IMR-90 (cell line): ENCODE measurements around the gene KIAA0040. TPM values are rescaled to one million over a fixed set of nuclear protein-coding genes. Genes with fewer than 3 reads are reported as not detected.

Experiments used
- ATAC-seq: fragments of 200-7000 bp; cut with Tn5 transposase; 2 replicates; pipeline ENCODE4 v1.9.1; 2020; ENCODE audit warnings: low read depth, mild to moderate bottlenecking, moderate library complexity
- BruUV-seq: library from RNA; stranded (reverse); fragments of 400-500 nt; replicated peaks from 2 replicates; lab custom pipeline; 2021; lab: Mats Ljungman, UMichigan
- CTCF ChIA-PET: fragments of 300-600 bp; formaldehyde crosslinking; extraction: SDS; loops from one replicate; lab custom pipeline; 2021; ENCODE audit warnings: antibody characterized with exemption; lab: Yijun Ruan, JAX
- POLR2A ChIA-PET: fragments of 300-600 bp; sonication (Branson Sonifier 250); formaldehyde crosslinking; loops from one replicate; lab custom pipeline; 2022; ENCODE audit warnings: antibody characterized with exemption; ENCODE audit not compliant: unreplicated experiment; lab: Charles Lee
- DNase-seq: peaks from one replicate; pipeline ENCODE4 v3.0.0; 2013
- H2AFZ ChIP-seq: replicated peaks from 2 replicates; pipeline ENCODE3; 2013; ENCODE audit warnings: low read length, mild to moderate bottlenecking; ENCODE audit not compliant: poor library complexity
- H2AK5ac ChIP-seq: 2 replicates; pipeline ENCODE4 v1.6.1; 2013; ENCODE audit warnings: low read depth, low read length, inconsistent platforms
- H2AK9ac ChIP-seq: replicated peaks from 2 replicates; pipeline ENCODE3; 2013; ENCODE audit warnings: mild to moderate bottlenecking, low read depth, low read length, moderate library complexity; ENCODE audit not compliant: poor library complexity
- H2BK120ac ChIP-seq: 2 replicates; pipeline ENCODE4 v1.6.1; 2013; ENCODE audit warnings: low read depth, low read length, inconsistent platforms
- H2BK15ac ChIP-seq: 3 replicates; pipeline ENCODE4 v1.6.1; 2013; ENCODE audit warnings: low read depth, low read length, inconsistent platforms
- H2BK20ac ChIP-seq: 2 replicates; pipeline ENCODE4 v1.6.1; 2013; ENCODE audit warnings: low read depth, mild to moderate bottlenecking, inconsistent platforms, low read length, moderate library complexity
- H2BK5ac ChIP-seq: 2 replicates; pipeline ENCODE4 v1.6.1; 2013; ENCODE audit warnings: mild to moderate bottlenecking, low read depth, low read length, inconsistent platforms; ENCODE audit not compliant: poor library complexity, severe bottlenecking
- H3K14ac ChIP-seq: replicated peaks from 2 replicates; pipeline ENCODE4 v1.6.1; 2013; ENCODE audit warnings: low read depth, low read length, inconsistent platforms
- H3K18ac ChIP-seq: 2 replicates; pipeline ENCODE4 v1.6.1; 2013; ENCODE audit warnings: low read depth, low read length, control low read depth
- H3K23ac ChIP-seq: 2 replicates; pipeline ENCODE4 v1.6.1; 2013; ENCODE audit warnings: low read depth, low read length, inconsistent platforms
- H3K27ac ChIP-seq: 2 replicates; pipeline ENCODE4 v1.5.1; 2013; ENCODE audit warnings: mild to moderate bottlenecking, control low read depth, low read length; ENCODE audit not compliant: insufficient read depth
- H3K27me3 ChIP-seq: 2 replicates; pipeline ENCODE4 v1.6.1; 2013; ENCODE audit warnings: low read length; ENCODE audit not compliant: control insufficient read depth, insufficient read depth
- H3K36me3 ChIP-seq: 2 replicates; pipeline ENCODE4 v1.6.1; 2013; ENCODE audit warnings: low read length, mixed read lengths; ENCODE audit not compliant: control insufficient read depth, insufficient read depth
- H3K4ac ChIP-seq: 2 replicates; pipeline ENCODE4 v1.6.1; 2013; ENCODE audit warnings: low read depth, low read length, inconsistent platforms
- H3K4me1 ChIP-seq: 2 replicates; pipeline ENCODE4 v1.6.1; 2013; ENCODE audit warnings: low read length, mixed read lengths; ENCODE audit not compliant: control insufficient read depth, insufficient read depth
- H3K4me2 ChIP-seq: 2 replicates; pipeline ENCODE4 v1.6.1; 2013; ENCODE audit warnings: low read depth, mild to moderate bottlenecking, control low read depth, low read length, moderate library complexity
- H3K4me3 ChIP-seq: 2 replicates; pipeline ENCODE4 v1.5.1; 2013; ENCODE audit warnings: low read depth, mild to moderate bottlenecking, control low read depth, low read length, moderate library complexity; ENCODE audit not compliant: insufficient read depth
- H3K56ac ChIP-seq: 2 replicates; pipeline ENCODE4 v1.6.1; 2013; ENCODE audit warnings: low read length, inconsistent platforms; ENCODE audit not compliant: insufficient read depth; ENCODE audit errors: extremely low read depth
- H3K79me1 ChIP-seq, 2 experiments: 2 replicates each; pipeline ENCODE4 v1.6.1; 2013; ENCODE audit warnings: low read length in 2 of 2, inconsistent platforms in 1 of 2, low read depth in 1 of 2
- H3K9ac ChIP-seq: 2 replicates; pipeline ENCODE4 v1.6.1; 2013; ENCODE audit warnings: low read depth, low read length, control low read depth
- H3K9me1 ChIP-seq: 2 replicates; pipeline ENCODE4 v1.6.1; 2013; ENCODE audit warnings: low read length, inconsistent platforms; ENCODE audit not compliant: insufficient read depth
- H3K9me3 ChIP-seq: 2 replicates; pipeline ENCODE4 v1.6.1; 2013; ENCODE audit warnings: low read length; ENCODE audit not compliant: control insufficient read depth, insufficient read depth
- H4K20me1 ChIP-seq: 2 replicates; pipeline ENCODE4 v1.6.1; 2013; ENCODE audit warnings: low read length, inconsistent platforms; ENCODE audit not compliant: insufficient read depth
- H4K5ac ChIP-seq: 2 replicates; pipeline ENCODE4 v1.6.1; 2013; ENCODE audit warnings: mild to moderate bottlenecking, low read depth, low read length, control low read depth
- H4K8ac ChIP-seq, 2 experiments: 2 replicates each; pipeline ENCODE4 v1.6.1; 2013; ENCODE audit warnings: low read depth in 2 of 2, low read length in 2 of 2, control low read depth in 1 of 2, inconsistent platforms in 1 of 2
- H4K91ac ChIP-seq: 2 replicates; pipeline ENCODE4 v1.6.1; 2013; ENCODE audit warnings: low read depth, low read length, inconsistent platforms; ENCODE audit not compliant: insufficient read depth
- BHLHE40 ChIP-seq: fragments of 150-350 bp; IDR thresholded peaks from 2 replicates; pipeline ENCODE4 v1.6.1; 2016; ENCODE audit warnings: mild to moderate bottlenecking, low read depth, low read length
- CEBPB ChIP-seq: IDR thresholded peaks from 2 replicates; pipeline ENCODE4 v1.6.1; 2012; ENCODE audit warnings: low read depth, low read length, improper control_type of control experiment
- CHD1 ChIP-seq: IDR thresholded peaks from 2 replicates; pipeline ENCODE4 v1.6.1; 2012; ENCODE audit warnings: low read depth, low read length, improper control_type of control experiment
- CTCF ChIP-seq: conservative IDR thresholded peaks from 2 replicates; pipeline ENCODE4 v1.5.1; 2012; ENCODE audit warnings: mild to moderate bottlenecking, low read depth, low read length, improper control_type of control experiment
- FOS ChIP-seq: fragments of 150-350 bp; IDR thresholded peaks from 2 replicates; pipeline ENCODE4 v1.6.1; 2016; ENCODE audit warnings: low read depth, low read length
- MAFK ChIP-seq: IDR thresholded peaks from 2 replicates; pipeline ENCODE4 v1.6.1; 2012; ENCODE audit warnings: low read depth, low read length, improper control_type of control experiment
- MXI1 ChIP-seq: IDR thresholded peaks from 2 replicates; pipeline ENCODE4 v1.6.1; 2012; ENCODE audit warnings: low read depth, mild to moderate bottlenecking, low read length, moderate library complexity, borderline replicate concordance
- NFE2L2 ChIP-seq: fragments of 150-350 bp; IDR thresholded peaks from 2 replicates; pipeline ENCODE4 v1.6.1; 2016; ENCODE audit warnings: low read depth, mild to moderate bottlenecking, low read length
- POLR2A ChIP-seq: IDR thresholded peaks from 2 replicates; pipeline ENCODE4 v1.6.1; 2012; ENCODE audit warnings: mild to moderate bottlenecking, low read depth, low read length
- RCOR1 ChIP-seq: IDR thresholded peaks from 2 replicates; pipeline ENCODE4 v1.6.1; 2012; ENCODE audit warnings: mild to moderate bottlenecking, low read length, improper control_type of control experiment; ENCODE audit not compliant: insufficient replicate concordance
- RFX5 ChIP-seq: IDR thresholded peaks from 2 replicates; pipeline ENCODE4 v1.8.0; 2012; ENCODE audit warnings: low read depth, mild to moderate bottlenecking, low read length, moderate library complexity
- SMC3 ChIP-seq: fragments of 150-350 bp; IDR thresholded peaks from 2 replicates; pipeline ENCODE4 v1.6.1; 2016; ENCODE audit warnings: low read depth, mild to moderate bottlenecking, antibody characterized with exemption, low read length, moderate library complexity
- USF2 ChIP-seq: fragments of 150-350 bp; IDR thresholded peaks from 2 replicates; pipeline ENCODE4 v1.6.1; 2017; ENCODE audit warnings: mild to moderate bottlenecking, antibody characterized with exemption, low read length, low read depth
- WGBS, 2 experiments: methylation state at CpG; one replicate each; pipeline versions ENCODE4 v1.1.5 to v1.1.7; 2013; ENCODE audit warnings: missing lambda C conversion rate in 2 of 2; ENCODE audit not compliant: insufficient read length in 1 of 2; ENCODE audit errors: extremely low coverage in 2 of 2; 5-methylcytosine and 5-hydroxymethylcytosine counted together
- dilution Hi-C: fragments of 300-500 bp; cut with HindIII; formaldehyde crosslinking; loops from one replicate; pipeline ENCODE4 v1.14.3; 2018; ENCODE audit warnings: low sequenced_read_pairs; ENCODE audit not compliant: unreplicated experiment
- in situ Hi-C: fragments of 300-500 bp; cut with MboI; formaldehyde crosslinking; loops from 3 replicates; pipeline ENCODE4 v1.14.3; 2019; ENCODE audit warnings: low sequenced_read_pairs, inconsistent platforms, mixed read lengths
- intact Hi-C: fragments of 100-400 bp; cut with micrococcal nuclease; formaldehyde crosslinking; loops from 2 replicates; pipeline ENCODE4 v1.10.0; 2022
- polyA plus RNA-seq, 3 experiments: library from polyadenylated mRNA; depleted of rRNA; stranded (reverse); fragments of >200 nt; gene quantifications; 2 replicates each; pipeline ENCODE4 v1.2.3, GENCODE V29; 2012; ENCODE audit warnings: low replicate concordance in 1 of 3
- total RNA-seq: library from RNA; depleted of rRNA; stranded (reverse); fragments of >200 nt; gene quantifications from 2 replicates; pipeline ENCODE4 v1.2.3, GENCODE V29; 2012

KIAA0040 gene
- total and polyA plus RNA-seq, 2 of the 4 experiments (the other 2 are of a cell fraction), result 0.05 to 0.18 TPM

- TF ChIP-seq CTCF (no peak), FOS (no peak), RCOR1 (no peak), BHLHE40 (no peak), CHD1 (no peak), POLR2A (no peak), USF2 (no peak), CEBPB (no peak), MAFK (no peak), MXI1 (no peak), SMC3 (no peak), NFE2L2 (no peak), RFX5 (no peak)
- no CpG with 5 or more reads among the region's 4 CpGs for WGBS, 2 experiments
- dilution Hi-C loops, result no loop called here
These were observed 28.9 kb downstream of the KIAA0040 start for GRCh38 chr1:175163702-175164101.

More at GRCh38 chr1:175163702-175164101, 28.9 kb downstream of the KIAA0040 start:
- H3K9me3 ChIP-seq, result no peaks in the 10 kb centered on the region
- no peak overlapping the region for H2BK5ac ChIP-seq
- no peak overlapping the region for H2BK120ac ChIP-seq
- ATAC-seq (no peak), DNase-seq (no peak)
- no peak overlapping the region for H2AFZ ChIP-seq
- no peak overlapping the region for H2BK15ac ChIP-seq
- ChIA-PET CTCF (interaction anchor here (0.6 to 1.0 kb wide), 2 partner anchors 9 to 163 kb away, joined by 3 to 6 read pairs; no protein-coding TSS in a partner anchor), POLR2A (interaction anchor here (0.5 kb wide), 1 partner anchor 206 kb away, joined by 7 read pairs; no protein-coding TSS in a partner anchor)
- no peak overlapping the region for H2AK9ac ChIP-seq
- H3K9ac ChIP-seq, result no peak overlapping the region
- H3K27ac ChIP-seq, result no peak overlapping the region
- H3K4me3 ChIP-seq, result no peak overlapping the region
- H3K27me3 ChIP-seq, result no peaks in the 10 kb centered on the region
- no peak overlapping the region for H2AK5ac ChIP-seq
- no peak overlapping the region for H3K23ac ChIP-seq
- BruUV-seq, result no TSS peak
- H3K56ac ChIP-seq, result no peak overlapping the region
- no peak overlapping the region for H3K18ac ChIP-seq
- H4K8ac ChIP-seq, result no peak overlapping the region
- H3K4me2 ChIP-seq, result no peak overlapping the region
- no peaks in the 10 kb centered on the region for H3K9me1 ChIP-seq
- H3K4me1 ChIP-seq, result no peaks in the 10 kb centered on the region
- H4K91ac ChIP-seq, result no peak overlapping the region
- intact Hi-C loops, result no loop called here
- H3K4ac ChIP-seq, result no peak overlapping the region
- H3K36me3 ChIP-seq, result no peaks in the 10 kb centered on the region
- no peaks in the 10 kb centered on the region for H3K79me1 ChIP-seq
- no peak overlapping the region for H4K5ac ChIP-seq
- H4K20me1 ChIP-seq, result no peaks in the 10 kb centered on the region
- no peak overlapping the region for H3K14ac ChIP-seq
- no peak overlapping the region for H2BK20ac ChIP-seq
- in situ Hi-C loops, result loop anchor here (25.0 kb wide), 1 partner anchor 1699 kb away; no protein-coding TSS in a partner anchor
